HepG2 (cell line): ENCODE measurements around the gene SPOPL. TPM values are rescaled to one million over a fixed set of nuclear protein-coding genes. Genes with fewer than 3 reads are reported as not detected.
A peak's percentile ranks its signal among the peaks of the same experiment; 100 is the strongest.

Source experiments
- ARNTL ChIP-seq: sonication (generic); formaldehyde crosslinking; IDR thresholded peaks from 2 replicates; pipeline ENCODE4 v1.4.0; 2020; ENCODE audit warnings: mild to moderate bottlenecking, missing genetic modification reagents
- GATAD2A ChIP-seq: IDR thresholded peaks from 2 replicates; pipeline ENCODE4 v1.6.1; 2016
- HNRNPLL ChIP-seq: fragments of 200-400 bp; formaldehyde crosslinking; IDR thresholded peaks from 2 replicates; pipeline ENCODE4 v1.6.1; 2017; ENCODE audit warnings: mild to moderate bottlenecking, low read depth, low read length; ENCODE audit not compliant: poor library complexity, severe bottlenecking
- ISX ChIP-seq: sonication (generic); formaldehyde crosslinking; conservative IDR thresholded peaks from 2 replicates; pipeline ENCODE4 v1.5.0; 2020; ENCODE audit warnings: missing genetic modification reagents
- JARID2 ChIP-seq: sonication (generic); formaldehyde crosslinking; IDR thresholded peaks from 2 replicates; pipeline ENCODE4 v1.8.1; 2023; ENCODE audit warnings: missing genetic modification reagents, inconsistent platforms; ENCODE audit not compliant: insufficient replicate concordance
- NKX3-1 ChIP-seq: sonication (generic); formaldehyde crosslinking; IDR thresholded peaks from 2 replicates; pipeline ENCODE4 v1.5.0; 2020; ENCODE audit warnings: missing genetic modification reagents
- PHF21A ChIP-seq: sonication (generic); formaldehyde crosslinking; IDR thresholded peaks from 2 replicates; pipeline ENCODE4 v1.5.0; 2020; ENCODE audit warnings: mild to moderate bottlenecking, missing genetic modification reagents
- POLR2AphosphoS5 ChIP-seq: IDR thresholded peaks from 2 replicates; pipeline ENCODE4 v1.6.1; 2012; ENCODE audit warnings: low read depth, low read length
- PRPF4 ChIP-seq: fragments of 200-400 bp; formaldehyde crosslinking; IDR thresholded peaks from 2 replicates; pipeline ENCODE4 v1.6.1; 2016; ENCODE audit warnings: low read length, low read depth; ENCODE audit not compliant: poor library complexity, severe bottlenecking
- SOX5 ChIP-seq: IDR thresholded peaks from 2 replicates; pipeline ENCODE4 v1.6.1; 2016; ENCODE audit warnings: borderline replicate concordance
- SYNCRIP ChIP-seq: fragments of 200-400 bp; formaldehyde crosslinking; IDR thresholded peaks from 2 replicates; pipeline ENCODE4 v1.6.1; 2018; ENCODE audit warnings: mild to moderate bottlenecking, low read depth, low read length; ENCODE audit not compliant: insufficient read depth
- TRIM24 ChIP-seq: sonication (generic); formaldehyde crosslinking; IDR thresholded peaks from 2 replicates; pipeline ENCODE4 v1.8.0; 2022; ENCODE audit warnings: mild to moderate bottlenecking, missing genetic modification reagents
- ZNF253 ChIP-seq: sonication (generic); formaldehyde crosslinking; IDR thresholded peaks from 2 replicates; pipeline ENCODE4 v1.8.0; 2022; ENCODE audit warnings: mild to moderate bottlenecking, missing genetic modification reagents, borderline replicate concordance
- ZNF605 ChIP-seq: sonication (generic); formaldehyde crosslinking; IDR thresholded peaks from 2 replicates; pipeline ENCODE4 v1.8.0; 2022; ENCODE audit warnings: mild to moderate bottlenecking, missing genetic modification reagents
- ZNF772 ChIP-seq: sonication (generic); formaldehyde crosslinking; IDR thresholded peaks from 2 replicates; pipeline ENCODE4 v1.5.0; 2020; ENCODE audit warnings: mild to moderate bottlenecking, missing genetic modification reagents
- polyA plus RNA-seq, 8 experiments: library from polyadenylated mRNA; depleted of rRNA in 3 of 8; stranded (reverse) in 7 of 8; unstranded in 1 of 8; fragments of >200 nt; fragmentation: Illumina TruSeq in 4 of 8; extraction: Trizol in 4 of 8; gene quantifications; 2 replicates each; pipeline versions ENCODE4 v1.2.1 to v1.2.3, GENCODE V29; 2011 to 2016; ENCODE audit warnings: low read depth in 4 of 8, missing spikeins in 1 of 8, mixed read lengths in 1 of 8; ENCODE audit not compliant: insufficient read depth in 1 of 8
- total RNA-seq, 5 experiments: library from RNA; depleted of rRNA; stranded (reverse); fragments of >200 nt; fragmentation: Illumina TruSeq; extraction: Trizol; gene quantifications; 2 replicates each; pipeline ENCODE4 v1.2.3, GENCODE V29; 2016; ENCODE audit warnings: low read depth in 1 of 5
- TF ChIP-seq, protein P1 (sequence below): sonication (generic); formaldehyde crosslinking; IDR thresholded peaks from 2 replicates; pipeline ENCODE4 v1.4.0; 2020; ENCODE audit warnings: low read depth, missing genetic modification reagents
- TF ChIP-seq, protein P2 (sequence below): sonication (generic); formaldehyde crosslinking; IDR thresholded peaks from 2 replicates; pipeline ENCODE4 v1.5.0; 2020; ENCODE audit warnings: mild to moderate bottlenecking, low read depth, missing genetic modification reagents, borderline replicate concordance
- TF ChIP-seq, protein P3 (sequence below): sonication (generic); formaldehyde crosslinking; IDR thresholded peaks from 2 replicates; pipeline ENCODE4 v1.4.0; 2020; ENCODE audit warnings: missing genetic modification reagents, borderline replicate concordance

SPOPL gene
- total and polyA plus RNA-seq, 2 of the 13 experiments (the other 11 are each of a cell fraction or from before 2014, with no cell fraction given): 12.6 to 51.6 TPM

DNA sequence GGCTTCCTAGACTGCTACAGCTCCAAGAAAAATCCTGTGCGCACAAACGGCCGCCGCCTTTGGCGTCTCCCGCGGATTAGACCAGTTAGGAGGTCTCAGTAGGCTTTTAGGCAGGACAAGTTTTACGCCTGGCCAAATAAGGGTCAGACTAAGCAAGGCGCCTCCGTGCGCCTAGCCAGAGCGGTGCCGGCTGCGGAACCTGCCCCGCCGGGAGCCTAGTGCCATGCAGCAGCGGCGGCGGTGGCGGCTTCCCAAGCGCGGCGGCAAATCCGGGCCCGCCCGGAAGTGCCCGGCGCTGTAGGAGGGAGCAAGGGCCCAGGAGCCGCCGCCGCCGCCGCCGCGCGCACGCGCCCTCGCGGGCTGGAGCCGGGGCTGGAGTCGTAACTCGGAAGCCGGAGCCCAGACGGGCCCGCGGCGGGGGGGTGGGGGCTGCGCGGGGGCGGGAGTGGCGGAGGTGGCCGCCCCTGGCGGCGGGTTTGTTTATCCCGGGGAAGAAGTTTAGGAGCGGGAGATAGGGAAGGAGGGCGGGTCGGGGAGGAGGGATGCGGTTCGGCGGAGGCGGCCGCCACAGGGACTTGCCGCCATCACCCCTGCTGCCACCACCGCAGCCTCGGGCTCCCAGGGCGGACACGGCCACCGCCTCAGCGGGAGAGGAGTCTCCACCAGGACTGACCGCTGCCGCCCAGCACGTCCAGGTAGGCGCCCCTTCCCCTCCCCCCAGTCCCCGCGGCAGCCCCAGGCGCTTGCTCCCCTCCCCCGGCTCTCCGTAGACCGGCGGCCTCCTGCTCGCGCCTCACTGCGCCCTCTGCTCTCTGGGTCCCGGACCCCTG is at the start of gene SPOPL (continued):
- TF ChIP-seq, protein P1, sequence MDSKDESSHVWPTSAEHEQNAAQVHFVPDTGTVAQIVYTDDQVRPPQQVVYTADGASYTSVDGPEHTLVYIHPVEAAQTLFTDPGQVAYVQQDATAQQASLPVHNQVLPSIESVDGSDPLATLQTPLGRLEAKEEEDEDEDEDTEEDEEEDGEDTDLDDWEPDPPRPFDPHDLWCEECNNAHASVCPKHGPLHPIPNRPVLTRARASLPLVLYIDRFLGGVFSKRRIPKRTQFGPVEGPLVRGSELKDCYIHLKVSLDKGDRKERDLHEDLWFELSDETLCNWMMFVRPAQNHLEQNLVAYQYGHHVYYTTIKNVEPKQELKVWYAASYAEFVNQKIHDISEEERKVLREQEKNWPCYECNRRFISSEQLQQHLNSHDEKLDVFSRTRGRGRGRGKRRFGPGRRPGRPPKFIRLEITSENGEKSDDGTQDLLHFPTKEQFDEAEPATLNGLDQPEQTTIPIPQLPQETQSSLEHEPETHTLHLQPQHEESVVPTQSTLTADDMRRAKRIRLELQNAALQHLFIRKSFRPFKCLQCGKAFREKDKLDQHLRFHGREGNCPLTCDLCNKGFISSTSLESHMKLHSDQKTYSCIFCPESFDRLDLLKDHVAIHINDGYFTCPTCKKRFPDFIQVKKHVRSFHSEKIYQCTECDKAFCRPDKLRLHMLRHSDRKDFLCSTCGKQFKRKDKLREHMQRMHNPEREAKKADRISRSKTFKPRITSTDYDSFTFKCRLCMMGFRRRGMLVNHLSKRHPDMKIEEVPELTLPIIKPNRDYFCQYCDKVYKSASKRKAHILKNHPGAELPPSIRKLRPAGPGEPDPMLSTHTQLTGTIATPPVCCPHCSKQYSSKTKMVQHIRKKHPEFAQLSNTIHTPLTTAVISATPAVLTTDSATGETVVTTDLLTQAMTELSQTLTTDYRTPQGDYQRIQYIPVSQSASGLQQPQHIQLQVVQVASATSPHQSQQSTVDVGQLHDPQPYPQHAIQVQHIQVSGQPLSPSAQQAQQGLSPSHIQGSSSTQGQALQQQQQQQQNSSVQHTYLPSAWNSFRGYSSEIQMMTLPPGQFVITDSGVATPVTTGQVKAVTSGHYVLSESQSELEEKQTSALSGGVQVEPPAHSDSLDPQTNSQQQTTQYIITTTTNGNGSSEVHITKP (CRISPR knock-in tag): no peak
- TF ChIP-seq ZNF253 (no peak; the same call in 1 of the 2 replicates), POLR2AphosphoS5 (peak; percentile 84), ZNF605 (CRISPR knock-in tag) (peak; percentile 87; the same call in 1 of the 2 replicates), SYNCRIP (no peak), TRIM24 (CRISPR knock-in tag) (no peak), PRPF4 (no peak), ZNF772 (CRISPR knock-in tag) (peak; percentile 94), SOX5 (CRISPR knock-in tag) (peak; percentile 26; the same call in 1 of the 2 replicates), NKX3-1 (no peak), JARID2 (CRISPR knock-in tag) (no peak), ARNTL (CRISPR knock-in tag) (peak; percentile 18; the same call in 1 of the 2 replicates), PHF21A (peak; percentile 82), HNRNPLL (peak; percentile 97), ISX (0 out of 2 replicates have a peak, but pooled peaks have one; percentile 15), GATAD2A (CRISPR knock-in tag) (no peak; the same call in 1 of the 2 replicates)
- TF ChIP-seq, protein P2, sequence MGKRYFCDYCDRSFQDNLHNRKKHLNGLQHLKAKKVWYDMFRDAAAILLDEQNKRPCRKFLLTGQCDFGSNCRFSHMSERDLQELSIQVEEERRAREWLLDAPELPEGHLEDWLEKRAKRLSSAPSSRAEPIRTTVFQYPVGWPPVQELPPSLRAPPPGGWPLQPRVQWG (CRISPR knock-in tag): 0 out of 2 replicates have a peak, but pooled peaks have one; percentile 81
- TF ChIP-seq, protein P3, sequence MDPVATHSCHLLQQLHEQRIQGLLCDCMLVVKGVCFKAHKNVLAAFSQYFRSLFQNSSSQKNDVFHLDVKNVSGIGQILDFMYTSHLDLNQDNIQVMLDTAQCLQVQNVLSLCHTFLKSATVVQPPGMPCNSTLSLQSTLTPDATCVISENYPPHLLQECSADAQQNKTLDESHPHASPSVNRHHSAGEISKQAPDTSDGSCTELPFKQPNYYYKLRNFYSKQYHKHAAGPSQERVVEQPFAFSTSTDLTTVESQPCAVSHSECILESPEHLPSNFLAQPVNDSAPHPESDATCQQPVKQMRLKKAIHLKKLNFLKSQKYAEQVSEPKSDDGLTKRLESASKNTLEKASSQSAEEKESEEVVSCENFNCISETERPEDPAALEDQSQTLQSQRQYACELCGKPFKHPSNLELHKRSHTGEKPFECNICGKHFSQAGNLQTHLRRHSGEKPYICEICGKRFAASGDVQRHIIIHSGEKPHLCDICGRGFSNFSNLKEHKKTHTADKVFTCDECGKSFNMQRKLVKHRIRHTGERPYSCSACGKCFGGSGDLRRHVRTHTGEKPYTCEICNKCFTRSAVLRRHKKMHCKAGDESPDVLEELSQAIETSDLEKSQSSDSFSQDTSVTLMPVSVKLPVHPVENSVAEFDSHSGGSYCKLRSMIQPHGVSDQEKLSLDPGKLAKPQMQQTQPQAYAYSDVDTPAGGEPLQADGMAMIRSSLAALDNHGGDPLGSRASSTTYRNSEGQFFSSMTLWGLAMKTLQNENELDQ (CRISPR knock-in tag): no peak
